Measurements from ENCODE around the gene ZNF223. TPM values are rescaled to one million over a fixed set of nuclear protein-coding genes. Genes with fewer than 3 reads are reported as not detected.

Gene ZNF223
- 10 to 100 TPM; 11.2 to 16.0 (median 12.6) TPM for polyA plus RNA-seq (ENCODE audit: insufficient read length in 3 of 3)
- long read RNA-seq, donor 1, transcript ZNF223-201 (5 exons, 2,418 nt) = major isoform, 5 of 5 reads
- long read RNA-seq, donor 1, partial matches to known transcripts = 0 of 5 reads
- long read RNA-seq, donor 1, other reads (novel, unspliced or antisense) = 0 of 5 reads
- long read RNA-seq, donor 2, partial matches to known transcripts = 0 of 7 reads
- long read RNA-seq, donor 2, other reads (novel, unspliced or antisense) = 0 of 7 reads
- long read RNA-seq, donor 3, partial matches to known transcripts = 0 of 3 reads
- long read RNA-seq, donor 3, other reads (novel, unspliced or antisense) = 0 of 3 reads
- long read RNA-seq, donor 4, partial matches to known transcripts = 0 of 5 reads
- long read RNA-seq, donor 4, other reads (novel, unspliced or antisense) = 0 of 5 reads
- long read RNA-seq, donor 5, partial matches to known transcripts = 0 of 1 reads
- long read RNA-seq, donor 5, other reads (novel, unspliced or antisense) = 0 of 1 reads
- long read RNA-seq, donor 6, transcript ZNF223-201 (5 exons, 2,418 nt) = major isoform, 5 of 8 reads
- long read RNA-seq, donor 6, partial matches to known transcripts = 0 of 8 reads
- long read RNA-seq, donor 6, other reads (novel, unspliced or antisense) = 0 of 8 reads
- long read RNA-seq, donor 7 = 0 reads
- long read RNA-seq, donor 8, partial matches to known transcripts = 0 of 2 reads
- long read RNA-seq, donor 8, other reads (novel, unspliced or antisense) = 0 of 2 reads
- long read RNA-seq, donor 9, transcript ZNF223-201 (5 exons, 2,418 nt) = major isoform, 5 of 5 reads
- long read RNA-seq, donor 9, partial matches to known transcripts = 0 of 5 reads
- long read RNA-seq, donor 9, other reads (novel, unspliced or antisense) = 0 of 5 reads
- long read RNA-seq, donor 10, partial matches to known transcripts = 0 of 3 reads
- long read RNA-seq, donor 10, other reads (novel, unspliced or antisense) = 0 of 3 reads
- long read RNA-seq, donor 11, partial matches to known transcripts = 0 of 2 reads
- long read RNA-seq, donor 11, other reads (novel, unspliced or antisense) = 0 of 2 reads
- long read RNA-seq, donor 12, partial matches to known transcripts = 0 of 2 reads
- long read RNA-seq, donor 12, other reads (novel, unspliced or antisense) = 0 of 2 reads
- long read RNA-seq, donor 13, partial matches to known transcripts = 0 of 1 reads
- long read RNA-seq, donor 13, other reads (novel, unspliced or antisense) = 0 of 1 reads
- long read RNA-seq, donor 14 = 0 reads
- long read RNA-seq, donor 15, partial matches to known transcripts = 0 of 6 reads
- long read RNA-seq, donor 15, other reads (novel, unspliced or antisense) = 0 of 6 reads
- long read RNA-seq, donor 16, partial matches to known transcripts = 0 of 3 reads
- long read RNA-seq, donor 16, other reads (novel, unspliced or antisense) = 0 of 3 reads

DNA sequence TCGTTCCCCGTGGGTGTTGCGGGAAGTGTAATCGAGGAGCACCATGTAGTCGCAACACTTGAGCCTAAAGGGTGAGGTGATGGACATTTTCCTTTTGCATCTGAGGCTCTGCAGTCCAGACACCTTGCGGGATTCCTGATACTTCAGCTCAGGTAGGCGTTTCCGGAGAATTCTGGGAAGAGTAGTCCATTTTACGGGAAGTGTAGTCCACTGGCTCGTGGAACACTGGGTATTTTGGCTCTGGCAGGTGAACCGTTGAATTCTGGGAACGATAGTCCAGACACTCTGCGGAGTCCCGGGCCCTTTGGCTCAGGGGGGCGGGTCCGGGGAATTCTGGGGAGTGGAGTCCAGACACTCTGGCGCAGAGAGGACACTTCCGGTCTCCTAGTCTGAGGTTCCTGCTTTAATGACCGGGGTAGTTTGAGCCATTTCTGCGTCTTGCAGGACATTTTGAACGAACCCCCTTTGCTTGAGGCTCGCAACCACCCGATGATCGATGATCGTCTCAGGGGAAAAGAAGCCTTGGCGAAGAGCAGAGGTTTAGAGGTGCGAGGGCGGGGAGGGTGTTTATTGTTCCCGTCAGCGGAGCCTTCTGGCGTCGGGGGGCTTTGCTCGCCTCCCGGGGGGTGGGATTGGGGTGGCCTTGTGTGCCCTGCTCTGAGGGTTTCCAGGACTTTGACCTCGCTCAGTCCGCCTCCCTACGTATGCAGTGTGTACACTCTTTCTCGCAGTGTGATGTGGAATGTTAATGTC is at the start of gene ZNF223:
Gene ZNF223, plus strand, starts transcription at position 387 of the 753 bp plus-strand sequence. CDS start 3,141 bp downstream, outside the sequence.
- DNase-seq = peak; percentile 98

DNA sequence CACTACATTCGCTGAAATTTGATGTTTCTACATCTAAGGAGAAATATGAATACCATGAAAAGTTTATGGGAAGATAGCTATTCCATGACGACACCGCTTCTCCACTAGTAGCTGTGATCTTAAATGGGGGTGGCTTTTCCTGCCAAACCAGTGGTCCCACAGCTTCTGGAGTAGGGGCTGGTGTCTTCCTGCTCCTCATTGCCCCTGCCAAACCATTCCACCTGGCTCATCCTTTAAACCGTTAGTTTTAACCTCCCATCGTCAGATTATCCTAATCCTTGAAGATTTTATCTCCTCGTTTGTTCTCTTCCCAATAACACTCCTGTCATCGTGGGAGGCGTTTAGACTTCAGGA is 49.6 kb upstream of the ZNF223 start:
- DNase-seq = no peak

DNA sequence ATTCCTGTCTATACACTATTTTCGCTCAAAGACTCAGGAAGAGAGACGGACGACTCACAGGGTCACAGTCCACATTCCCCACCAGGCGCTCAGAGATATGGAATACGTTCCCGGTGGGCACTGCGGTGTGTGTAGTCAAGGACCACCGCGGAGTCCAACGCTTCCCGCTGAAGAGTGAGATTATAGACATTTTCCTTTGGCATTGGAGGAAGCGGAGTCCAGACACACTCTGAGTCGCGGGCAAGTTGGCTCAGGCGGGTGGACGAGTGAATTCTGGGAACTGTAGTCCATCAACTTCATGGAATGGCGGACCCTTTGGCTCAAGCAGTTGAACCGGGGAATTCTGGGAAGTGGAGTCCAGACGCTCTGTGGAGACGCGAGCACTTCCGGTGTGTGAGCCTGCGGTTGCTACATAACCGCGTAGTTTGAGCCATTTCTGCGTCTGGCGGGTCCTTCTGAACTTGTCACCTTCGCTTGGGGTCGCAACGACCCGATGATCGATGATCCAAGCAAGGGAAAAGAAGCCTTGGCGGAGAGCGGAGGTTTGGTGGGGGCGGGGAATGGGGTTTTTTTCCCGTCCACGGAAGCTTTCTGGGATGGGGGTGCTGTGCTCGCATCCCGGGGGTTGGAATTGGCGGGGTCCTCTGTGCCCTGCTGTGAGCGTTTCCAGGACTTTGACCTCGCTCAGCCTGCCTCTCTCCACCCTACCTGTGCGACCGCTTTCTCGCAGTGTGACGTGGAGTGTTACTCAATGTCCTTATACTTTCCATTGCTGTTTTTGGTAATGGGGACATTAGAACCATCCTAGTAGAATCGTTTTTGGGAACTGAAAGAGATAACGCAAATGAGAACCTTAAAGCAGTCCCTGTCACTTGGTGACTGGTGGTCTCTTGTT is 49.0 kb upstream of the ZNF223 start, which contains the start of gene ZNF230:
Gene ZNF230, plus strand, starts transcription at position 392 of the 895 bp plus-strand sequence. CDS start 4,122 bp downstream, outside the sequence.
- peak; percentile 97 for DNase-seq

DNA sequence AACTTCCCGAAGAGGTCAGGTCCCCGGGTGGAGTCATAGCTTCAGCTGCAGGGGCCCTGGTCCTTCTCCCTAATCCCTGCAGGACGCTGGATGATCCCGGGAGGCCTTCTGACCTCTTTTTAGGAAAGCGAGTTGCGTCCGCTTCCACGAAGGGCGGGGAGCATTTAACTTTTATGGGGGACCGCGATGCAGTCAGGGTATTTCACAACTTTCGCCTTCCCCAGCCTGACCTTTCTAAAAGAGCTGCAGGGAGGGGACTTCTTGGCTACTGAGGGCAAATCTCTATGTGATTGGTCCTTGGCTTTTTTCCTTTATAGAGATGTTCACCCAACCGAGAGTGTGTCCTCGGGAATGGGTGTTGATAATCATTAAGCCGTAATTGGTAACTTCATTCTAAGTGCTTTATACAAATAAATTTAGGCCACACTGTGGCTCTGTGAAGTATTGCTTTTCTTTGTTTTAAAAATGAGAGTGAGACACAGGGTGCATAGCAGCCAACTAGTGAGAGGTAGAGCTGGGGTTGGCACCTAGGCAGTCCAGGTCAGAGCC is 48.3 kb upstream of the ZNF223 start:
- peak; percentile 19 for DNase-seq

DNA sequence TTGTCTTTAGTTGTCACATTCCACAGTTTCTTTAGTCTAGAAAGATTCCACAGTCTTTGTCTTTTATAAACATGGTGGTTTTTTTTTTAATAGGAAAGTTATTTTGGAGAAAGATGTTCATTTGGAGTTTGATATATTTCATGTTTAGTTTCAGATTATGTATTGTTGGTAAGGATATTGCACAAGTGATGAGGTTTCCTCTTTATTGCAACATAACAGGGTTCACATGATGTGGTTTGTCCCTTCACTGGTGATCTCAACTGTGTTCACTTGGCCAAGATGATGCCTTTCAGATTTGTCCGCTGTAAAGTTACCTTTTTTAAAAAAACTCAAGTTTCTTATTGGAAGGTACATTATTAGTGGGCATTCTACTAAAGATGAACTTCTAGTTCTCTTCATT is 45.9 kb upstream of the ZNF223 start:
- no peak for DNase-seq

DNA sequence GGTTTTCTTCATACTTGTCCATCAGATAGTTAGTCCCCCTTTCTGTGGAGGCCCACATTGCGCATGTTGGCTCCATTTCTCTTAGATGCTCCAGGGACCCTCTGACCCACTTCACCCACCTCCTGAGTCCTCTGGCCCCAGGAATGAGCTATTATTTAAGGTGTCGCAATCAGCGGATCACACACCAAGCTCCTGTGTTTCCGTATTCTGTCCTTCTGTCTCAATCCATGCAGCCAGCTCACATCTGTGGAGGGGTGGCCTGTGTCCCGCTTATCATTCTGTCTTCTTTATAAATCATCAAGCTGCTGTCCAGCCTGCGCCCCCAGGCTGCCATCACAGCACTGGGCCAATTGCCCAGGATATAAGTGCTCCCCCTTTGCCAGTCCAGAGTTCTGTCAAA is 44.4 kb upstream of the ZNF223 start:
- DNase-seq = no peak

DNA sequence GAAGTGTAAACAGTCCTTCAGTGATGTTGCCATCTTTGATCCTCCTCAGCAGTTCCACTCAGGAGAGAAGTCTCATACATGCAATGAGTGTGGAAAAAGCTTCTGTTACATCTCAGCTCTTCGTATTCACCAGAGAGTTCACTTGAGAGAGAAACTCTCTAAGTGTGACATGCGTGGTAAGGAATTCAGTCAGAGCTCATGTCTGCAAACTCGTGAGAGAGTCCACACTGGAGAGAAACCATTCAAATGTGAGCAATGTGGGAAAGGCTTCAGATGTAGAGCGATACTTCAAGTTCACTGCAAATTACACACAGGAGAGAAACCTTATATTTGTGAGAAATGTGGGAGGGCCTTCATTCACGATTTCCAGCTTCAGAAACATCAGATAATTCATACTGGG is 41.4 kb upstream of the ZNF223 start:
- DNase-seq = no peak

DNA sequence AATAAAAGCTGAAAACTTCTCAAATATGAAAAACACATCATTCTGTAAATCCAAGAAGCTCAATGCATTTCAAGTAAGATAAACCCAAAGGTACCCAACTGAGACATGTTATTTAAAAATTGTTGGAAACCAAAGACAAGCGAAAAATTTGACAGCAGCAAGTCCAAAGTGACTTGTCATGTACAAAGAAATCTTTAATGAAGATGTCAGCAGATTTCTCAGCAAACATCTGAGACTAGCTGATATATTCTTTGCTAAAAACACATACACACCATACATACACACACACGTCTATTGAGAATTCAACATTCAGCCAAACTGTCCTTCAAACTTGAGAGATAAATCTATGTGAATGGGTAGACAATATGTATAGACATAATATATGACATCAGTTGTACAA is 32.3 kb upstream of the ZNF223 start:
- no peak for DNase-seq

DNA sequence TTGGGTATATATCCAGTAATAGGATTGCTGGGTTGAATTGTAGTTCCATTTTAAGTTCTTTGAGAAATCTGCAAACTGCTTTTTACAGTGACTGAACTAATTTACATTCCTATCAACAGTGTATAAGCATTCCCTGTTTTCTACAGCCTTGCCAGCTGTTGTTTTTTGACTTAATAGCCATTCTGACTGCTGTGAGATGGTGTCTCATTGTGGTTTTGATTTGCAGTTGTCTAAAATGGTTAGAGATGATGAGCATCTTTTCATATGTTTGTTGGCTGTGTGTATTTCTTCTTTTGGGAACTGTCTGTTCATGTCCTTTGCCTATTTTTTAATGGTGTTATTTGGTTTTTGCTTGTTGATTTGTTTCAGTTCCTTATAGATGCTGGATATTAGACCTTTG is 30.6 kb upstream of the ZNF223 start:
- DNase-seq = no peak

DNA sequence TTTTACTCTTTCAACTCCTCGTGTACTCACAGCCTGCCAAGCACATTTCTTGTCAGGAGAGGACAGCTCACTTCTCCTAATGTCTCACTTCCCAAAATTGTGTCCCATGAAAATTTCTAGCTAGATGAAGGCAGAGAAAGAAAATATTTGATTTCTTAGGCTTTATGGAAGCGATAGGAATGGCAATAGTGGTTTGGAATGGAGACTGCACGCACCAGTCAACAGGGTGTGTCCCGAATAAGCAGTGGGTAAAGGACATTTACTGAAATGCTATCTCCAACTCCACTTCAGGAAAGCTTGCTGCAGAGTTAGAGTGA is 27.0 kb upstream of the ZNF223 start:
- DNase-seq = no peak

DNA sequence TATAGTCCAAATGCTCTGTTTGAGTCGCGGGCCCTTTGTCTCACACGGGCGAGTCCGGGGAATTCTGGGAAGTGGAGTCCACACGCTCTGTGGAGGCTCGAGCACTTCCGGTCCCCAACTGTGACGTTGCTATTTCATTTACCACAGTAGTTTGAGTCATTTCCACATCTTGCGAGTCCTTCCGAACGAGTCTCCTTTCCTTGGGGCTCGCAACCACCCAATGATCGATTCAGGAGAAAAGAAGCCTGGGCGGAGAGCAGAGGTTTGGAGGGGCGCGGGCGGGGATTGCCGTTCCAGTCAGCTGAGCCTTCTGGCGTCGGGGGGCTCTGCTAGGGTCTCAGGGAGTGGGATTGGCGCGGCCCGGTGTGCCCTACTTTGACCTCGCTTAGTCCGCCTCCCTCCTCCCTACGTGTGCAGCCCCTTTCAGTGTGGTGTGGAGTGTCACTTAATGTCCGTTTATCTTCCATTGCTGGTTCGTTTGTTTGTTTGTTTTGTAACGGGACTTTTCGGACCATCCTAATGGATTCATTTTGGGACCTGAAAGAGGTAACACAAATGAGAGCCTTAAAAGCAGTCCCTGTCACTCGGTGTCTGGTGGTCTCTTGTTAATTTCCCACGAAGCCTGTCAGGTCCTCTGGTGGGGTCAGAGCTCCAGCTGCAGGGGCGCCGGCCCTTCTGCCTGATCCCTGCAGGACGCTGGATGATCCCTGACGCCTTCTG is 26.5 kb upstream of the ZNF223 start, which contains the start of gene ZNF222:
Gene ZNF222, plus strand, starts transcription at position 163 of the 720 bp plus-strand sequence. Its CDS starts 58 bp downstream, at position 221.
- DNase-seq = peak; percentile 90

DNA sequence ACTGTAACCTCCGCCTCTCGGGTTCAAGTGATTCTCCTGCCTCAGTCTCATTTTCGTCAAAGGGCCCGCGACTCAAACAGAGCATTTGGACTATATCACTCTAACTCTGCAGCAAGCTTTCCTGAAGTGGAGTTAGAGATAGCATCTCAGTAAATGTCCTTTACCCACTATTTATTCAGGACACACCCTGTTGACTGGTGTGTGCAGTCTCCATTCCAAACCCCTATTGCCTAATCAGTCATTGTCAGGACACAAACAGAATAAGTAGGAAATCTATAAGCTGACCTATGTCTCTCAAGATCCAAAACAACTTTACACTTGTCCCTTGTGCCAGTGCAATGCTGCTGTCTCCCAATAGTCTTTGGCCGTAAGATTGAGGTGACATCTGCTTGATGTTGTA is 25.2 kb upstream of the ZNF223 start:
- DNase-seq = no peak

DNA sequence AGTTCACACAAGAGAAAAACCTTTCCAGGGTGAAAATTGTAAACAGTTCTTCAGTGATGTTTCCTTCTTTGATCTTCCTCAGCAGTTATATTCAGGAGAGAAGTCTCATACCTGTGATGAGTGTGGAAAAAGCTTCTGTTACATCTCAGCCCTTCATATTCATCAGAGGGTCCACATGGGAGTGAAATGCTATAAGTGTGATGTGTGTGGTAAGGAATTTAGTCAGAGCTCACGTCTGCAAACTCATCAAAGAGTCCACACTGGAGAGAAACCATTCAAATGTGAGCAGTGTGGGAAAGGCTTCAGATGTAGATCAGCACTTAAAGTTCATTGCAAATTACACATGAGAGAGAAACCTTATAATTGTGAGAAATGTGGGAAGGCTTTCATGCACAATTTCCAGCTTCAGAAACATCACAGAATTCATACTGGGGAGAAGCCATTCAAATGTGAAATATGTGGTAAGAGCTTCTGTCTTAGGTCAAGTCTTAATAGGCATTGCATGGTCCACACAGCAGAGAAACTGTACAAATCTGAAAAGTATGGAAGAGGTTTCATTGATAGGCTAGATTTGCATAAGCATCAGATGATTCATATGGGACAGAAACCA is 19.7 kb upstream of the ZNF223 start:
- no peak for DNase-seq

DNA sequence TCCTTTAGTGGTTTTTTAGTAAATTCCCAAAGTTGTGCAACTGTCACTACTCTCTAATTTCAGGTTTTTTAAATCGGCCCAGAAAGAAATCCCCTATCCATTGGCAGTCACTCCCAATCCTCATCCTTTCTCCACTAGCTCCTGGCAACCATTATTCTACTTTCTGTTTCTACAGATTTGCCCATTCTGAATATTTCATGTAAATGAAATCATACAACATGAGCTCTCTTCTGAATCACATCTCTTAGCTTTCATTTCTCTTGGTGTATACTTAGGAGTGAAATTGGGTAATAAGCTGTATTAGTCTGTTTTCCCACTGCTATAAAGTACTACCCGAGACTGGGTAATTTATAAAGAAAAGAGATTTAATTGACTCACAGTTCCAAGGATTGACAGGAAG is 9.7 kb upstream of the ZNF223 start:
- no peak for DNase-seq

DNA sequence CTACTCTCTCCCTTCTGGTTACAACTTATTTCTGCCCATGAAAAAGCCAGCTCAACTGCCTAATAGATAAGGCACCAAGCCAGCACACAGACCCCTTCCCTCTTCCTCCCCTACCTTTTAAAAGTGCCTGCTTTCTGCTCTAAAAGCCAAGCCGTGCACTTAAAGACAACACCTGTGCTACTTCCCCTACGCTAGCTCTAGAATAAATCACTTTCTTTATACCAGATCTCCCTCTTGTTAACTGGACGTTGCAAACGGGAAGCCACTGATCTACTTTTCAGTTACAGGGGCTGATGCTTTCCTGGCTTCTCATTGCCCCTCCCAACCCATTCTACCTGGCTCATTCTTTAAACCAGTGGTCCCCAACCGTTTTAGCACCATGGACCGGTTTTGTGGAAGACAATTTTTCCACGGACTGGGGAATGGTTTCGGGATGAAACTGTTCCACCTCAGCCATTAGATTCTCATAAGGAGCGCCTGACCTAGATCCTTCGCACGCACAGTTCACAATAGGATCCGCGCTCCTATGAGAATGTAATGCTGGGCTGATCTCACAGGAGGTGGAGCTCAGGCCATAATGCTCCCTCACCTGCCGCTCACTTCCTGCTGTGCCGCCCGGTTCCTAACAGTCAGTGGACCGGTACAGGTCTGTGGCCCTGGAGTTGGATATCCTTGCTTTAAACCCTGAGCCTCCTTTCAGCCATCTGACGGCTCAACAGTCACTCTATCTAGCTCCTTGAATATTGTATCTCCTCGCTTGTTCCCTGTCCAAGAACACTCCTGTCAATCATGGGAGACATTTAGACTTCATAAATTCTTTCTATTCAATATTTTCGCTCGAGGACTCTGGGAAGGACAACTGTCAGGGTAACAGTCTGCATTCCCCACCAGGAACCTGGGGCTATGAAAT is 841 bp upstream of the ZNF223 start:
- DNase-seq = peak; percentile 1

DNA sequence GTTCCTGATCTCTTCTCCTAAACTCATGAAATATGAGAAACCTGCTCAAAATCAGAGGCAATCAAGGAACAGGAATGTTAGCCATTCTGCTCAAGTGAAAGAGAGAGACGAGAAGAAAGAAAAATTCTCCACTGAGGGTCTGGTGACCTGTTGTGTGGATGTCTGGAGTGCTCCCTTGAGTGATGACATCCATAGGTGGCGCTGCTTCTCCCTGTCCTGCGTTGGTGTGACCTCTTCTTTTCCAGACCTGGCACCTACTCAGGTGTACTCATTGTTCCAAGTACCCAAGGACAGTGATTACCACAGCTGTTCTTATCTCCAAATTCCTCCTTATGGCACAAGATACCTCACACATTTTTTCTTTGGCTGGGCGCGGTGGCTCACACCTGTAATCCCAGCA is 4.0 kb downstream of the ZNF223 start:
- DNase-seq = no peak

DNA sequence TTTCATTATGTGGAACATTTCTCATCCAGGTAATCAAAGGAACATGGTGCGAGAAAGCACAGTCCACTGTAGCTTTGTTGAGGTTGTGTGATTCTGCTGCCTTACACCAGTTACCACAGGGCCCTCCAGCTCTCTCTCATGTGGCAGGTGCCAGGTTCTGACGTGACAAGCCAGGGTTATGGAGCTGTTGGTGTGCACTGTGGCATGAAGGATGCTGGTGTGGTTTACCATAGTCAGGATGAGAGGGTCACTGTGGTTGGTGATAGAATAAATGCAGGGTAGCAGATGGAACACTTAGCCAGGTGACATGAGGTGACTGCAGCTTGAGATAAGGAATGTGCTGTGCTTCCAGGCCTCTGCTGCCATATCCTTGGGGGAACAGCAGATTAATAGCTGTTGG is 7.4 kb downstream of the ZNF223 start:
- no peak for DNase-seq
